HCEC 1CT (cell line): ENCODE measurements around the gene RGPD3.
"Not testable (repeated sequence)": the region's sequence is repeated elsewhere in the genome, so short reads cannot be mapped to it uniquely, and the experiment has no call there.

Experiments
- DNase-seq: peaks from one replicate; pipeline ENCODE4 v3.0.0-alpha.2; 2017

The RGPD3 gene

DNA sequence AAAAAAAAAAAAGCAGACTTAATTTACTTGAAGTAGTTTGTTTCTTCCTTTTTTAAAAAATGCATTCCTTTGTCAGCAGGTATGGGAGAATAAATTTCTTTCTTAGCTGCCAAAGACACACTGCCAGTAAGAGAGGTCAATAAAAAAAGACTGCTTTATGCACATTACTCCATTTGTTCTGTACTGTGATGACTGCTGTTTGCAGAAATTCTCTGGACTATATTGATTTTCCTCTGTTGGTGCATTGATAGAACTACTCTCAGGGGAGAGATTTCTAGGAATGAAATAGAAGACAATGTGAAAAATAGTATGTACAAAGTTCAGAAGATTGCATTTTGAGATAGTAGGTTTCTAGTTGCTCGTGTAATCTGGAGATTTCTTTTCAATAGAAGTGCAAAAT is 11.3 kb upstream of the RGPD3 start:
- DNase-seq, result not testable (repeated sequence)

- DNase-seq, result not testable (repeated sequence)
Observed at GRCh38 chr2:106477647-106478046, 9.4 kb upstream of the RGPD3 start.

- DNase-seq, result not testable (repeated sequence)
Observed at GRCh38 chr2:106470658-106471057, 2.4 kb upstream of the RGPD3 start.

DNA sequence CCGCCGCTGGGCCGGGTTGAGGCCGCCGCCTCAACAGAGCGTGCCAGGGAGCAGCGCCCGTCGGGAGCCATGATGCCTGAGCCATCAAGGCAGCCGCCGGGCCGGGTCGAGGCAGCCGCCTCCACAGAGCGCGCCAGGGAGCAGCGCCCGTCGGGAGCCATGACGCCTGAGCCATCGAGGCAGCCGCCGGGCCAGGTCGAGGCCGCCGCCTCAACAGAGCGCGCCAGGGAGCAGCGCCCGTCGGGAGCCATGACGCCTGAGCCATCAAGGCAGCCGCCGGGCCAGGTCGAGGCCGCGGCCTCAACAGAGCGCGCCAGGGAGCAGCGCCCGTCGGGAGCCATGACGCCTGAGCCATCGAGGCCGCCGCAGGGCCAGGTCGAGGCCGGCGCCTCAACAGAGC is 697 bp downstream of the RGPD3 start:
- DNase-seq, result not testable (repeated sequence)

- not testable (repeated sequence) for DNase-seq
Observed at GRCh38 chr2:106461882-106462281, 6.3 kb downstream of the RGPD3 start.

GRCh38 chr2:106390680-106391079 is 77.5 kb downstream of the RGPD3 start:
- DNase-seq, result not testable (repeated sequence)

DNA sequence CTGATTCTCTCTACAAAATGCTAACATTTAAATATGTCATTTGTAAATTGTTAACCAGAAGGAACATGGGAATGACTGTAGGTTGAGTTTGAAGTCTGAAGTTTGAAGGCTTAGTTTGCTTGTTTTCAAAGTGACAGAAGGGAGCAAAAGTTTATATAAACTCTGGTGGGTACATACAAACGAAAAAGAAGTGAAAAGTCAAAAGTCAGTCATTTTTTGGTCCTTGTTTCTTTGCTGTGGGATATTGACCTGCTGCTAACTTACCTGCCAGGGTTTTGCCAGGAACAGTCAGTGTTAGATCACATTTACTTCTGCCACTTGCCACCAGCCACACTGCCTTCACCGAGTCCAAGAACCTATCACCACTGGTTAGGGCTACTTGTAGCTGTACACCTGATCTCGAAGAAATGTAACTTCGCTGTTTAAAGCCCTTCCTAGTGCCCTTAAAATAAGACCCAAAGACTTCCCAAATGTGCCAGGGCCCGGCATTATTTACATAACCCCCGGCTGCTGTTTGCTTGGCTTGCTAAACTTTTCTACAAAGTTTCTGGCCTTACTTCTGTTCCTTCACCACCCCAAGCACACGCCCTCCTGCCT is 79.3 kb downstream of the RGPD3 start:
- DNase-seq, result not testable (repeated sequence)

DNA sequence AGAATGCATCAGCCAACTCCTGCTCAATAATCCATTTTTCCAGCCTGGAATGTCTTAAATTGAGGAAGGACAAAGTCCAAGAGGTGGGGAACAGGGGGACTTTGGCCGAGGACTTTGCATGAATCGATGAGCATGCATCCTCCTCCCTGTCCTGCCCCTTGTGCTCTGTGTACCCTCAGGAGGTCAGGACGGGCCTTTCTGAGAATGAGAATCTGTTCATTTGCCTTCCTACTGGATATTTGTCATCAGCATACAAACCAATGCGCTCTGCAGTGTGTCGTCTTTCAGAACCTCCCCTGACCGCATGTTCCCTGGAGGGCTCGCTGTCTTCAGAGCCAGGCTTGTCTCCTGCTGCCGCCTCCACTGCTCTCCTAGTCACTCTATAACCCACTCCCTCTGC is 83.7 kb downstream of the RGPD3 start:
- DNase-seq, result not testable (repeated sequence)

- DNase-seq, result not testable (repeated sequence)
Observed at GRCh38 chr2:106381867-106382266, 86.3 kb downstream of the RGPD3 start.

DNA sequence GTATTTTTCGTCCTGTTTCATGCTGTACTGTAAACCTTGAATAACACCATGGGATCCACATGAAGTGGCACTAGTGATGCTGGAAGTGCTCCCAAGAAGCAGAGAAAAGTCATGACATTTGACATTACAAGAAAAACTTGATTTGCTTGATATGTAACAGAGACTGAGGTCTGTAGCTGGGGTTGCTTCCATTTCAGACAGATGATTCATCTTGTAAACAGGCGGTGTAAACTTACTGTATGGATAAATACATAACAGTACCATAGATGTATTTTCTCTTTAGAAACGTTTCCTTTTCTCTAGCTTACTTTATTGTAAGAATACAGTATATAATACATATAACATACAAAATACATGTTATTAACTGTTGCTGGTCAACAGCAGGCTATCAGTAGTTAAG is 88.6 kb downstream of the RGPD3 start:
- not testable (repeated sequence) for DNase-seq

GRCh38 chr2:106369182-106369581 is 99.0 kb downstream of the RGPD3 start:
- DNase-seq, result not testable (repeated sequence)

DNA sequence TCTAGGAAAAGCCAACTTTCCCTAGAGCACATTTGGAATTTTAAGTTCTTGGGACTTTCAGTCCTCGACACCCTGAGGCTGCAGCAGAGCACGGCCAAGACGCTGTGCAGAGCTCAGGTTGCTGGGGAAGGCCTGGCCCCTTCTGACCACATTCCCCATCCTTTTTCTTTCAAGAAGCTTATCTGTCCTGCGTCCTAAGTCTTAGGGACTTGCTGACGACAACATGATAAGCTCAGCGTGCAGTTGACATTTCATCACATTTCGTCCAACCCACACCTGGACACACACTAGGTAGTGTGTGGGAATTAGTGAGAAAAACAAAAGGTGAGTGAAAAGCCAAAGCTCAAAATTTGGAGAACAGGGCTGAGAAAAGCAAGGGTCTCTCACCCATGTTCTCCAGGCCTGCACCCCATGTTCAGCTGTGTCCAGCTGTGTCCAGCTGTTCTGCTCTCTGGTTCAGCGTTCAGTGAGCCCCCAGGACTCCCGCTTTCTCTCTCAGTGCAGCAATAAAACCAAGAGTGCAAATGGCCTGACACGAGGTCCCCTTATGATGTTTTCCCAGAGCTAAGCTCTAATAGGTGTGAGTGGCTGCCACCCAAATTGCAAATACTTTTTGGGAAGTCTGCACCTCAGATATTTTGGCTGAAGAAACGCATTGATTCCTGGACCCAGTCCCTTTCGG is 101.9 kb downstream of the RGPD3 start:
- no peak for DNase-seq

DNA sequence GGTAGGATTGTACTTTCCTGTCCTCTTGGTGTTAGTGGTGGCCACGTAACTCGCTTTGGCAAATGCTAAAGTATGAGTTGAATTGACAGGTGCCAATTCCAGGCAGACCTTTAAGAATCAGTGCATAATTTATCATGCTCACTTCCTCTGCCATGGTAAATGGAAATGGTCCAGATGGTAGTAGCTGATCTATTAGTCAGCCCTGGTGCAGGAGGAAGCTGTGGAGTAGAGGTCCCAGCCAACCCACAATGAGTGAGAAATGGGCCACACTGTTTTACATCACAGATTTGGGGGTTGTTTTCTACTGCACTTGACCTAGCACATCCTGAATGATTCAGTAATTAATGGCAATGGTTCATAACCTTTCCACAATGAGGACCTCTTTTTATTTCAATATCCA is 104.4 kb downstream of the RGPD3 start:
- DNase-seq, result no peak

- DNase-seq, result no peak
Observed at GRCh38 chr2:106362789-106363188, 105.4 kb downstream of the RGPD3 start.

DNA sequence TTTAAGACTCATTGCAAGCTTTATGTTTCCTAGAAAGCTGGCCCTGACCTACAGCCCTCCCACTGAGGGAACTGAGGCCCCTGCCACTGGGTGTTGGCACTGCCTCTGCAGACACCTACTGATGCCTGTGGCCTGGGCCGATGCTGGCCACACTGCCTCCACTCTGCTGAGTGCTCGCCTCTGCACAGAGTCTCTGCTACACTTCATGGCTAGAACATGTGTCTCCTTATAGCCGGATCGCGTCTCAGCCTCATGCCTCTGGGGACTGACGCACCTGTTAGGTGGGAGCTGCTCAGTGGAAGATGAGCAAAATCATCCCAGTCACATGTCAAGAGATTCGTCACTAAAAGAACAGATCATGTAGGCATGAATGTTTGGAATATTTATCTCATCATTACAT is 108.7 kb downstream of the RGPD3 start:
- DNase-seq, result no peak

- DNase-seq, result no peak
Observed at GRCh38 chr2:106358521-106358920, 109.7 kb downstream of the RGPD3 start.

- no peak for DNase-seq
Observed at GRCh38 chr2:106358081-106358480, 110.1 kb downstream of the RGPD3 start.

- DNase-seq, result no peak
Observed at GRCh38 chr2:106356291-106356690, 111.9 kb downstream of the RGPD3 start.

GRCh38 chr2:106353676-106354075 is 114.5 kb downstream of the RGPD3 start:
- no peak for DNase-seq

- DNase-seq, result no peak
Observed at GRCh38 chr2:106350980-106351379, 117.2 kb downstream of the RGPD3 start.

DNA sequence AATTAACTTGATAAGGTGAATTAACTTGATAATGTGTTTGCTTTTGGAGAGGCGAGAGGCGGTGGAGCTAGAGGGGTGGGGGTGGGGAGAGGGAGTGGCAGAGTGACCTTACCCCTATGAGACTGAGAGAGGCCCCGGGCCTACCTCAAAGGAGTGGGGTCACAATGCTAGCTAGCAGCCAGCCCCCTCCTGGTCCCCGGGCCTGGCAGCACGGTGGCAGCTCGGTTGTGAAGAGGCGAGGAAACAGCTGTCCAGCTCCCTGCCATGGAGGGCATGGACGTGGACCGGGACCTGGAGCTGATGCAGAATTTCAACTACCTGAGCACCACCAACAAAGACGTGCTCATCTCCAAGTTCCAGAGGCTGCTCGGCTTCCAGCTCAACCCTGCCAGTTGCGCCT is 123.9 kb downstream of the RGPD3 start:
- DNase-seq, result no peak

DNA sequence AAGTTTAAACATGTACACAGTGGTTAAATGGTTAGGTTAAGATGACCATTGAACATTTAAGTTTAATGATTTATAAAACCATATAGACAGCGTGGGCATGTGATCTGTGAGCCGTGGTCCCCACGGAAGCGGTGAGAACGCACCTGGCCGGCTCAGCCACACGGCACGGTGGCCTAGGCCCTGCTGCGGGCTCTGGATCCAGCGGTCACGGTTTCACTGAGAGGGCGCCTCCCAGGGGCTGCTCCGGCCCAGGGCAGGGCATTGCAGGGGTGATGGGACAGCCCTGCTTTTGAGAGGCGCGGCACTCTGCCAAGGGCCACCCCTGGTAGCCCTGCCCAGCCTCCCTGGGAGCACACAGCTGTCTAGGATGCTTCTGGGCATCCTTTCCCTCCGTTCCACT is 124.9 kb downstream of the RGPD3 start:
- no peak for DNase-seq

DNA sequence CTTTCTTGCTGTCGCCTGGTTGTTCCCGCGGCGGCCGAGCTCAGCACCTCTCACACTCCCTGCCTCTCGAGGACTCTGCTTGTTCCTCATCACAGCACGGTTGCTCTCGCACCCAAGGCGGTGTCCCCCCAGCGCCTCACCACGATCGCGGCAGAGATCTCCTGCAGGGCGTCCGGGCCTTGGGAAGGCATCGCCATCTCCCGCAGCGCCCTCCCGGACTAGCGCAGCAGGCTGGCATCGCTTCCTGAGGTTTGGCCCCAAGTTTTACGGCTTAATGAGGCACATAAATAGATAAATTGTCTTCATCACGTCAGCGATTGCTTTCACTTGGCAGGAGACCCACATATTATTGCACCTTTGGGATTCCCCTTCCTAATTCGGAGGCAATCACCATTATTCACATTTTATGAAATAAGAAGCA is 125.4 kb downstream of the RGPD3 start:
- no peak for DNase-seq

- no peak for DNase-seq
Observed at GRCh38 chr2:106341666-106342065, 126.5 kb downstream of the RGPD3 start.
